WTC11 (cell line): Measurements from ENCODE around the gene PIP5K1A. TPM values are rescaled to one million over a fixed set of nuclear protein-coding genes. Genes with fewer than 3 reads are reported as not detected.

Experiments
- ATAC-seq: fragments of 200-7000 bp; cut with Tn5 transposase; 2 replicates; pipeline ENCODE4 v1.10.0; 2021; ENCODE audit warnings: mild to moderate bottlenecking, moderate library complexity
- CTCF ChIA-PET: fragments of 300-600 bp; sonication (Branson Sonifier 250); formaldehyde crosslinking; loops from one replicate; lab custom pipeline; 2021; ENCODE audit warnings: antibody characterized with exemption; lab: Charles Lee
- POLR2A ChIA-PET: fragments of 350-600 bp; sonication (Branson Sonifier 250); formaldehyde crosslinking; loops from one replicate; lab custom pipeline; 2021; ENCODE audit warnings: antibody characterized with exemption; lab: Charles Lee
- DNase-seq: peaks from one replicate; pipeline ENCODE4 v3.0.0; 2021; ENCODE audit warnings: low spot score
- H3K27ac Mint-ChIP-seq: 2 replicates; pipeline ENCODE4 v1.8.0; 2021; ENCODE audit warnings: mixed read lengths
- H3K27me3 Mint-ChIP-seq: 2 replicates; pipeline ENCODE4 v1.8.0; 2021; ENCODE audit warnings: low read depth, mild to moderate bottlenecking, moderate library complexity, mixed read lengths
- H3K36me3 Mint-ChIP-seq: 2 replicates; pipeline ENCODE4 v1.8.0; 2021; ENCODE audit warnings: mixed read lengths
- H3K4me1 Mint-ChIP-seq: 2 replicates; pipeline ENCODE4 v1.8.0; 2022; ENCODE audit warnings: mixed read lengths
- H3K4me3 Mint-ChIP-seq: 2 replicates; pipeline ENCODE4 v1.8.0; 2021; ENCODE audit warnings: mild to moderate bottlenecking, moderate library complexity, mixed read lengths
- H3K9me3 Mint-ChIP-seq: 2 replicates; pipeline ENCODE4 v1.8.0; 2021; ENCODE audit warnings: mixed read lengths
- E2F1 ChIP-seq: sonication (generic); formaldehyde crosslinking; IDR thresholded peaks from 2 replicates; pipeline ENCODE4 v1.8.0; 2022; ENCODE audit warnings: mild to moderate bottlenecking, missing genetic modification reagents
- HMGA2 ChIP-seq: fragments of 250-450 bp; sonication (Bioruptor Pico); IDR thresholded peaks from 2 replicates; pipeline ENCODE4 v1.4.0; 2021; ENCODE audit warnings: mild to moderate bottlenecking, moderate library complexity
- HMGXB4 ChIP-seq: sonication (generic); formaldehyde crosslinking; IDR thresholded peaks from 2 replicates; pipeline ENCODE4 v1.8.1; 2023; ENCODE audit warnings: mild to moderate bottlenecking, moderate library complexity, missing genetic modification reagents
- JUN ChIP-seq: sonication (generic); formaldehyde crosslinking; IDR thresholded peaks from 2 replicates; pipeline ENCODE4 v1.8.0; 2023; ENCODE audit warnings: mild to moderate bottlenecking, missing genetic modification reagents
- MYBL2 ChIP-seq: sonication (generic); formaldehyde crosslinking; IDR thresholded peaks from 2 replicates; pipeline ENCODE4 v1.8.1; 2023; ENCODE audit warnings: mild to moderate bottlenecking, moderate library complexity, missing genetic modification reagents
- NFYB ChIP-seq: sonication (generic); formaldehyde crosslinking; conservative IDR thresholded peaks from 2 replicates; pipeline ENCODE4 v1.8.0; 2022; ENCODE audit warnings: low read depth, missing genetic modification reagents
- NR2C2 ChIP-seq: sonication (generic); formaldehyde crosslinking; IDR thresholded peaks from 2 replicates; pipeline ENCODE4 v1.8.0; 2022; ENCODE audit warnings: mild to moderate bottlenecking, missing genetic modification reagents
- OVOL2 ChIP-seq: fragments of 250-450 bp; sonication (Bioruptor Pico); IDR thresholded peaks from 2 replicates; pipeline ENCODE4 v1.9.0; 2021; ENCODE audit warnings: mild to moderate bottlenecking, borderline replicate concordance
- PREB ChIP-seq: sonication (generic); formaldehyde crosslinking; IDR thresholded peaks from 2 replicates; pipeline ENCODE4 v1.8.1; 2022; ENCODE audit warnings: mild to moderate bottlenecking, missing genetic modification reagents, moderate library complexity, borderline replicate concordance
- SOX15 ChIP-seq: fragments of 250-450 bp; sonication (Bioruptor Pico); IDR thresholded peaks from 2 replicates; pipeline ENCODE4 v1.9.0; 2021; ENCODE audit warnings: mild to moderate bottlenecking
- STAT6 ChIP-seq: sonication (generic); formaldehyde crosslinking; conservative IDR thresholded peaks from 2 replicates; pipeline ENCODE4 v1.8.1; 2023; ENCODE audit warnings: mild to moderate bottlenecking, low read depth, missing genetic modification reagents, moderate library complexity
- TCF7 ChIP-seq: sonication (generic); formaldehyde crosslinking; IDR thresholded peaks from 2 replicates; pipeline ENCODE4 v1.8.0; 2022; ENCODE audit warnings: mild to moderate bottlenecking, low read depth, missing genetic modification reagents, moderate library complexity
- TEAD1 ChIP-seq: sonication (generic); formaldehyde crosslinking; IDR thresholded peaks from 2 replicates; pipeline ENCODE4 v1.8.0; 2022; ENCODE audit warnings: mild to moderate bottlenecking, missing genetic modification reagents
- USF2 ChIP-seq: sonication (generic); formaldehyde crosslinking; IDR thresholded peaks from 2 replicates; pipeline ENCODE4 v1.8.1; 2023; ENCODE audit warnings: mild to moderate bottlenecking, missing genetic modification reagents, moderate library complexity
- ZNF425 ChIP-seq: fragments of 250-450 bp; sonication (Bioruptor Pico); conservative IDR thresholded peaks from 2 replicates; pipeline ENCODE4 v1.9.0; 2021; ENCODE audit warnings: mild to moderate bottlenecking
- ZNF532 ChIP-seq: fragments of 250-450 bp; sonication (Bioruptor Pico); IDR thresholded peaks from 2 replicates; pipeline ENCODE4 v1.9.0; 2021; ENCODE audit warnings: mild to moderate bottlenecking, borderline replicate concordance
- total RNA-seq: library from RNA; stranded (reverse); gene quantifications from 3 replicates; pipeline ENCODE4 v1.2.3, GENCODE V29; 2021

PIP5K1A gene
- total RNA-seq, 1 experiment from 2014 or later = 81.3 TPM

- no peak overlapping the region for H3K27ac Mint-ChIP-seq
These were observed 21.8 kb upstream of the PIP5K1A start for GRCh38 chr1:151176514-151177045.

More at GRCh38 chr1:151176514-151177045, 21.8 kb upstream of the PIP5K1A start:
- Mint-ChIP-seq H3K27me3 (no peaks in the 10 kb centered on the region), H3K36me3 (peaks cover 48% of the 10 kb centered on the region), H3K9me3 (no peaks in the 10 kb centered on the region), H3K4me3 (no peak overlapping the region), H3K4me1 (no peaks in the 10 kb centered on the region)
- no peak for ATAC-seq
- TF ChIP-seq STAT6 (no peak), PREB (no peak), TEAD1 (CRISPR knock-in tag) (no peak), USF2 (CRISPR knock-in tag) (no peak), MYBL2 (CRISPR knock-in tag) (no peak), NFYB (CRISPR knock-in tag) (no peak), JUN (CRISPR knock-in tag) (no peak), TCF7 (CRISPR knock-in tag) (no peak), ZNF425 (CRISPR knock-in tag) (no peak), NR2C2 (CRISPR knock-in tag) (no peak), ZNF532 (CRISPR knock-in tag) (no peak), E2F1 (no peak), OVOL2 (no peak), HMGA2 (CRISPR knock-in tag) (no peak), HMGXB4 (no peak), SOX15 (CRISPR knock-in tag) (no peak)
- ChIA-PET CTCF (interaction anchor here (0.7 to 1.9 kb wide), 5 partner anchors 10 to 124 kb away, joined by 3 to 8 read pairs (median 6); partner anchors contain the start of genes LYSMD1, SCNM1 and VPS72), POLR2A (no interaction called here)
- DNase-seq = no peak
